Measurements from ENCODE around the gene RLIM.
A peak's percentile ranks its signal among the peaks of the same experiment; 100 is the strongest.

RLIM gene

DNA sequence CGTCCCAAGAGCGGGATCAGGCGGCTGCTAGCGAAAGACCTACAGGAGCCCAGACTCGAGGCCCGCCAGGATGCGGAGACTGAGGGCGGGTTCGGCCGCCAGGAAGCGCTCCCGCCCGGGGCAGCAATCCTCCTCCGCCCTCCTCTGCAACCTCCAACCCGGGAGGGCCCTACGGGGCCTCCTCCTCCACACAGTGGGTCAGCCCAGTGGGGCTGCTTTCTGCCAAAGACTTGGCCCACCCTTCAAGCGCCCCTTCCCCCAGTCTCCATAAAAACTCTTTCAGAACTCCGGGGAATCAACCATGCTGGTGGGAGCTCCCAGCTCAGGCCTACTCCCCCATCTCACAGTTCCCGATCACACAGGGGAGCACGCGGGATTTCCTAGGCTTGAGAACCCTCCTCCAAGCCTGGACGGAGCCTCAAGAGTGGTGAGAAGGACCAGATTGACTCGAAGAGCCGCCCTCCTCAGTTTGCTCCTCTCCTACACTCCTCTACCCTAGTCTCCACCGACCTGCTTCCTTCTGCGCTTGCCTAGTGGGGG, 77.5 kb downstream of the RLIM start:
- DNase-seq (ENCODE audit: low spot score) = no peak

DNA sequence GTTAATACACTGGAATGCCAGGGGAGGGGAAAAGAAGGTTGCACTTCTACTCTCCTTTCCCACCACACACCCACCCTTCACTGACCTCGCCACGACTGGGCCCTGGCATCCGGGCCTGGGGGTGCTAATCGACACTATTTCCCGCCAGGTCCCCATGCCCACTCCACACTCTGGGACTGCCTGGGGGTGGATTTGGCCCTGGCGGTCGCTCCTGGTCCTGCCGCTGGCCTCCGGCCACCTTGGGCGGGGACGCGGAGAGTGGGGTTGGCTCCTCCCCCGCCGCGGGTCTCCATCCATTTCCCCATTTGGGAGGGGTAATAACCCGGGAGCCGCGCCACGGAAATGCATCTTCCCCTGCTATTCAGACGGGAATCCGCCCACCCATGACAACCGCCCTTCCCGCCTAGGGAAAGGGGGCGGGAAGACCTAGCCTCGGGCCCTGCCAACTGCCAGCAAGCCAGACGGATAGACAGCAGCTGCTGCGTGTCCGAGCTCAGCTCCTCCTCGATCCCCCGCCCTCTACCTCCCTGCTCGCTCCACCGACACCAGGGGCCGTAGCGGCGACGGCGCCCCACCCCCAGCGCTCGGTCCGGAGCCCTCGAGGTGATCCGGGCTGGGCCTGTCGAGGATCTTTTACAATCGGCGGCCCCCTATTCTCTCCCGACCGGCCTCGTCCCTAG, 78.1 kb downstream of the RLIM start:
- DNase-seq (ENCODE audit: low spot score) = peak; percentile 75

DNA sequence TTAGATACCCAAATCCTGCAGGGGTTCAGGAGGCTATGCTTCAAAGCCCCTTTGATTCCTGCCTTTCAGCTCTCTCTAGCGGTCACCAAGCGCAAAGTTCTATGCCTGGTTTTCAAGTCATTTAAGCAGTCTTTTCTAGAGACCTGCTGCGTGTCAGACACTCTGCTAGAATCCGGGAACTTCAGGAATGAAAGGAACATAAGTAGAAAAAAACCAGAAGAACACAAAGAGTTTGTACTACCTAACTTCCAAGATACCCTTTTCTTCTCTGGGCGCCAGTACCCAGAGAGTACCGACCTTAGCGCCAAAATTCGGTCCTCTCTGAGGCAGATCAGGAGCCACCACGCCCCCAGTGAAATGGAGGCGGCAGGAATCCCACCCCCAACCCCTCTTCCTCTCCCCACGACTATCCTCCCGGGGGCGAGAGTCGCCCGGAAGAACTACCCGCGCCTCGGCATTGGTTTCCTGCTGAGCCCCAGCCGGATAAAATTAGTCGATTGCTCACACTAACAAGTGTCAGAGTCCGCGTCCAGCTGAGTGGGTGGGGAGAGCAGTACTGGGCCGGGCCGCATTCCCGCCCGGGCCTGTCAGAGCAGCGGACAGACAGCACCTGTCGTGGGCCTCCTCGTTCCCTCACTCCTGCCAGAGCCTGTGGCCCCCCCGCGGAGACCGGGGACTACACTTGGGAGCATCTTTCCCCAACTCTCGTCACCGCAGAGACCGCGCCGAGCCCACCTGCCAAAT, 78.8 kb downstream of the RLIM start:
- DNase-seq (ENCODE audit: low spot score) = peak; percentile 74

Data from Ammon's horn (tissue), 1 donor.